HepG2 (cell line): Measurements from ENCODE around the gene TBC1D20. TPM values are rescaled to one million over a fixed set of nuclear protein-coding genes. Genes with fewer than 3 reads are reported as not detected.

Source experiments
- FOSL1 ChIP-seq: sonication (generic); formaldehyde crosslinking; IDR thresholded peaks from 2 replicates; pipeline ENCODE4 v1.9.0; 2021; ENCODE audit warnings: missing genetic modification reagents, borderline replicate concordance
- GABPB1 ChIP-seq: IDR thresholded peaks from 2 replicates; pipeline ENCODE4 v1.6.1; 2016; ENCODE audit warnings: mild to moderate bottlenecking, missing genetic modification reagents, moderate library complexity, missing compliant biosample characterization
- GATAD2A ChIP-seq: IDR thresholded peaks from 2 replicates; pipeline ENCODE4 v1.6.1; 2016
- HHEX ChIP-seq: IDR thresholded peaks from 2 replicates; pipeline ENCODE4 v1.6.1; 2016; ENCODE audit warnings: control low read depth
- HNRNPLL ChIP-seq: fragments of 200-400 bp; formaldehyde crosslinking; IDR thresholded peaks from 2 replicates; pipeline ENCODE4 v1.6.1; 2017; ENCODE audit warnings: mild to moderate bottlenecking, low read depth, low read length; ENCODE audit not compliant: poor library complexity, severe bottlenecking
- MEIS1 ChIP-seq: sonication (generic); formaldehyde crosslinking; IDR thresholded peaks from 2 replicates; pipeline ENCODE4 v1.9.0; 2021; ENCODE audit warnings: mild to moderate bottlenecking, missing genetic modification reagents, moderate library complexity, borderline replicate concordance
- MEIS2 ChIP-seq: sonication (generic); formaldehyde crosslinking; IDR thresholded peaks from 2 replicates; pipeline ENCODE4 v1.9.0; 2021; ENCODE audit warnings: mild to moderate bottlenecking, missing genetic modification reagents
- PRMT3 ChIP-seq: sonication (generic); formaldehyde crosslinking; IDR thresholded peaks from 2 replicates; pipeline ENCODE4 v1.8.1; 2022; ENCODE audit warnings: low read depth, mild to moderate bottlenecking, moderate library complexity, missing genetic modification reagents, borderline replicate concordance
- RORA ChIP-seq: sonication (generic); formaldehyde crosslinking; IDR thresholded peaks from 2 replicates; pipeline ENCODE4 v1.5.0; 2020; ENCODE audit warnings: mild to moderate bottlenecking, missing genetic modification reagents, moderate library complexity
- SNRNP70 ChIP-seq: fragments of 200-400 bp; formaldehyde crosslinking; IDR thresholded peaks from 2 replicates; pipeline ENCODE4 v1.6.1; 2017; ENCODE audit warnings: mild to moderate bottlenecking, low read depth, low read length, moderate library complexity
- TCF7L2 ChIP-seq: IDR thresholded peaks from 2 replicates; pipeline ENCODE4 v1.6.1; 2011; ENCODE audit warnings: mild to moderate bottlenecking, low read depth, low read length, moderate library complexity
- YY1 ChIP-seq: IDR thresholded peaks from 2 replicates; pipeline ENCODE4 v1.6.1; 2011; ENCODE audit warnings: low read length, low read depth, moderate library complexity, mild to moderate bottlenecking; ENCODE audit not compliant: insufficient read depth, insufficient replicate concordance
- ZMYM2 ChIP-seq: sonication (generic); formaldehyde crosslinking; IDR thresholded peaks from 2 replicates; pipeline ENCODE4 v1.8.0; 2022; ENCODE audit warnings: mild to moderate bottlenecking, missing genetic modification reagents
- ZNF263 ChIP-seq: sonication (generic); formaldehyde crosslinking; IDR thresholded peaks from 2 replicates; pipeline ENCODE4 v1.4.0; 2020; ENCODE audit warnings: missing genetic modification reagents
- polyA plus RNA-seq, 8 experiments: library from polyadenylated mRNA; depleted of rRNA in 3 of 8; stranded (reverse) in 7 of 8; unstranded in 1 of 8; fragments of >200 nt; fragmentation: Illumina TruSeq in 4 of 8; extraction: Trizol in 4 of 8; gene quantifications; 2 replicates each; pipeline versions ENCODE4 v1.2.1 to v1.2.3, GENCODE V29; 2011 to 2016; ENCODE audit warnings: low read depth in 4 of 8, missing spikeins in 1 of 8, mixed read lengths in 1 of 8; ENCODE audit not compliant: insufficient read depth in 1 of 8
- total RNA-seq, 5 experiments: library from RNA; depleted of rRNA; stranded (reverse); fragments of >200 nt; fragmentation: Illumina TruSeq; extraction: Trizol; gene quantifications; 2 replicates each; pipeline ENCODE4 v1.2.3, GENCODE V29; 2016; ENCODE audit warnings: low read depth in 1 of 5
- TF ChIP-seq, protein P1 (sequence below): sonication (generic); formaldehyde crosslinking; IDR thresholded peaks from 2 replicates; pipeline ENCODE4 v1.4.0; 2020; ENCODE audit warnings: mild to moderate bottlenecking, missing genetic modification reagents
- TF ChIP-seq, protein P2 (sequence below): sonication (generic); formaldehyde crosslinking; IDR thresholded peaks from 2 replicates; pipeline ENCODE4 v1.8.1; 2023; ENCODE audit warnings: missing genetic modification reagents, mild to moderate bottlenecking, borderline replicate concordance
- TF ChIP-seq, protein P3 (sequence below): sonication (generic); formaldehyde crosslinking; IDR thresholded peaks from 2 replicates; pipeline ENCODE4 v1.4.0; 2020; ENCODE audit warnings: missing genetic modification reagents, mild to moderate bottlenecking, borderline replicate concordance
- TF ChIP-seq, protein P4 (sequence below): sonication (generic); formaldehyde crosslinking; IDR thresholded peaks from 2 replicates; pipeline ENCODE4 v1.4.0; 2020; ENCODE audit warnings: missing genetic modification reagents
- TF ChIP-seq, protein P5 (sequence below): sonication (generic); formaldehyde crosslinking; IDR thresholded peaks from 2 replicates; pipeline ENCODE4 v1.4.0; 2020; ENCODE audit warnings: mild to moderate bottlenecking, missing genetic modification reagents, borderline replicate concordance

Gene TBC1D20
- total and polyA plus RNA-seq, 2 of the 13 experiments (the other 11 are each of a cell fraction or from before 2014, with no cell fraction given), result 36.6 to 47.1 TPM

DNA sequence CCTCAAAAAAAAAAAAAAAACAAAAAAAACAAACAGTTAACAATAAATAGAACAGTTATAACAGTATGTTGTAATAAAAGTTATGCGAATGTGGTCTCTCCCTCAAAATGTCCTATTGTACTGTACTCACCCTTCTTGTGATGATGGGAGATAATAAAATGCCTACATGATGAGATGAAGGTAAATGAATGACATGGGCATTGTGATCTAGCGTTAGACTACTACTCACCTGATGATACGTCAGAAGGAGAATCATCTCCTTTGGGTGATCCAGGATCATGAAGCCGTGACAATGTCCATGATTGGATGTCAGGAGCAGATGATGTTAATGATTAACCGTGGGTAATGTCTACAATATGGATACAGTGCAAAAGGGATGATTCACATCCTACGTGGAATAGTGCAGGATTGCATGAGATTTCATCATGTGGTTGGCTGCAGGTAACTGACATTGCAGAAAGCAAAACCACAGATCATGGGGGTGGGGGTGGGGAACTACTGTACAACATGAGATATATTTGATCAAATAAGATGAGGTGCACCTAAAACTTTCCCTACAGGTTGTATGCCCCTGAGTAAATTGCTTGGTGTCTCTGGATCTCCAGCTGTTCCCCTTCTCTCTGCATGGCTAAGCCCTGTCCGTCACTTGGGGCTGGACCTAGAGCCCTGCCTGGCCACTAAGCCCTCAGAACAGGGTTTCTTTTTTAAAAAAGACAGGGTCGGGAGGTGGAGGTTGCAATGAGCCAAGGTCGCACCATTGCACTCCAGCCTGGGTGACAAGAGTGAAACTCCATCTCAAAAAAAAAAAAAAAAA is 60.4 kb downstream of the TBC1D20 start (continued):
- TF ChIP-seq MEIS1 (CRISPR knock-in tag), result peak; percentile 92; the same call in 1 of the 2 replicates
- peak; percentile 76; the same call in 1 of the 2 replicates for TF ChIP-seq FOSL1 (CRISPR knock-in tag)
- peak; percentile 50; the same call in 1 of the 2 replicates for TF ChIP-seq ZNF263
- TF ChIP-seq, protein P1, sequence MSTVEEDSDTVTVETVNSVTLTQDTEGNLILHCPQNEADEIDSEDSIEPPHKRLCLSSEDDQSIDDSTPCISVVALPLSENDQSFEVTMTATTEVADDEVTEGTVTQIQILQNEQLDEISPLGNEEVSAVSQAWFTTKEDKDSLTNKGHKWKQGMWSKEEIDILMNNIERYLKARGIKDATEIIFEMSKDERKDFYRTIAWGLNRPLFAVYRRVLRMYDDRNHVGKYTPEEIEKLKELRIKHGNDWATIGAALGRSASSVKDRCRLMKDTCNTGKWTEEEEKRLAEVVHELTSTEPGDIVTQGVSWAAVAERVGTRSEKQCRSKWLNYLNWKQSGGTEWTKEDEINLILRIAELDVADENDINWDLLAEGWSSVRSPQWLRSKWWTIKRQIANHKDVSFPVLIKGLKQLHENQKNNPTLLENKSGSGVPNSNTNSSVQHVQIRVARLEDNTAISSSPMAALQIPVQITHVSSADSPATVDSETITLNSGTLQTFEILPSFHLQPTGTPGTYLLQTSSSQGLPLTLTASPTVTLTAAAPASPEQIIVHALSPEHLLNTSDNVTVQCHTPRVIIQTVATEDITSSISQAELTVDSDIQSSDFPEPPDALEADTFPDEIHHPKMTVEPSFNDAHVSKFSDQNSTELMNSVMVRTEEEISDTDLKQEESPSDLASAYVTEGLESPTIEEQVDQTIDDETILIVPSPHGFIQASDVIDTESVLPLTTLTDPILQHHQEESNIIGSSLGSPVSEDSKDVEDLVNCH, result no peak
- peak; percentile 41; the same call in 1 of the 2 replicates for TF ChIP-seq HHEX (CRISPR knock-in tag)
- no peak for TF ChIP-seq SNRNP70
- TF ChIP-seq GABPB1 (CRISPR knock-in tag), result peak; percentile 55; the same call in 1 of the 2 replicates
- TF ChIP-seq, protein P2, sequence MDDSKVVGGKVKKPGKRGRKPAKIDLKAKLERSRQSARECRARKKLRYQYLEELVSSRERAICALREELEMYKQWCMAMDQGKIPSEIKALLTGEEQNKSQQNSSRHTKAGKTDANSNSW (CRISPR knock-in tag), result no peak
- TF ChIP-seq RORA (CRISPR knock-in tag), result no peak
- TF ChIP-seq MEIS2 (CRISPR knock-in tag), result peak; percentile 61
- TF ChIP-seq ZMYM2 (CRISPR knock-in tag), result no peak
- TF ChIP-seq PRMT3, result no peak
- TF ChIP-seq, protein P3, sequence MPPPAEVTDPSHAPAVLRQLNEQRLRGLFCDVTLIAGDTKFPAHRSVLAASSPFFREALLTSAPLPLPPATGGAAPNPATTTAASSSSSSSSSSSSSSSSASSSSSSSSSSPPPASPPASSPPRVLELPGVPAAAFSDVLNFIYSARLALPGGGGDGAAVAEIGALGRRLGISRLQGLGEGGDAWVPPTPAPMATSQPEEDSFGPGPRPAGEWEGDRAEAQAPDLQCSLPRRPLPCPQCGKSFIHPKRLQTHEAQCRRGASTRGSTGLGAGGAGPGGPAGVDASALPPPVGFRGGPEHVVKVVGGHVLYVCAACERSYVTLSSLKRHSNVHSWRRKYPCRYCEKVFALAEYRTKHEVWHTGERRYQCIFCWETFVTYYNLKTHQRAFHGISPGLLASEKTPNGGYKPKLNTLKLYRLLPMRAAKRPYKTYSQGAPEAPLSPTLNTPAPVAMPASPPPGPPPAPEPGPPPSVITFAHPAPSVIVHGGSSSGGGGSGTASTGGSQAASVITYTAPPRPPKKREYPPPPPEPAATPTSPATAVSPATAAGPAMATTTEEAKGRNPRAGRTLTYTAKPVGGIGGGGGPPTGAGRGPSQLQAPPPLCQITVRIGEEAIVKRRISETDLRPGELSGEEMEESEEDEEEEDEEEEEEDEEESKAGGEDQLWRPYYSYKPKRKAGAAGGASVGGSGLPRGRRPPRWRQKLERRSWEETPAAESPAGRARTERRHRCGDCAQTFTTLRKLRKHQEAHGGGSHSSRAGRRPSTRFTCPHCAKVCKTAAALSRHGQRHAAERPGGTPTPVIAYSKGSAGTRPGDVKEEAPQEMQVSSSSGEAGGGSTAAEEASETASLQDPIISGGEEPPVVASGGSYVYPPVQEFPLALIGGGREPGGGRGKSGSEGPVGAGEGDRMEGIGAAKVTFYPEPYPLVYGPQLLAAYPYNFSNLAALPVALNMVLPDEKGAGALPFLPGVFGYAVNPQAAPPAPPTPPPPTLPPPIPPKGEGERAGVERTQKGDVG (CRISPR knock-in tag), result no peak
- peak; percentile 92 for TF ChIP-seq GATAD2A (CRISPR knock-in tag)
- TF ChIP-seq, protein P4, sequence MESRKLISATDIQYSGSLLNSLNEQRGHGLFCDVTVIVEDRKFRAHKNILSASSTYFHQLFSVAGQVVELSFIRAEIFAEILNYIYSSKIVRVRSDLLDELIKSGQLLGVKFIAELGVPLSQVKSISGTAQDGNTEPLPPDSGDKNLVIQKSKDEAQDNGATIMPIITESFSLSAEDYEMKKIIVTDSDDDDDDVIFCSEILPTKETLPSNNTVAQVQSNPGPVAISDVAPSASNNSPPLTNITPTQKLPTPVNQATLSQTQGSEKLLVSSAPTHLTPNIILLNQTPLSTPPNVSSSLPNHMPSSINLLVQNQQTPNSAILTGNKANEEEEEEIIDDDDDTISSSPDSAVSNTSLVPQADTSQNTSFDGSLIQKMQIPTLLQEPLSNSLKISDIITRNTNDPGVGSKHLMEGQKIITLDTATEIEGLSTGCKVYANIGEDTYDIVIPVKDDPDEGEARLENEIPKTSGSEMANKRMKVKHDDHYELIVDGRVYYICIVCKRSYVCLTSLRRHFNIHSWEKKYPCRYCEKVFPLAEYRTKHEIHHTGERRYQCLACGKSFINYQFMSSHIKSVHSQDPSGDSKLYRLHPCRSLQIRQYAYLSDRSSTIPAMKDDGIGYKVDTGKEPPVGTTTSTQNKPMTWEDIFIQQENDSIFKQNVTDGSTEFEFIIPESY (CRISPR knock-in tag), result 0 out of 2 replicates have a peak, but pooled peaks have one; percentile 56
- TF ChIP-seq, protein P5, sequence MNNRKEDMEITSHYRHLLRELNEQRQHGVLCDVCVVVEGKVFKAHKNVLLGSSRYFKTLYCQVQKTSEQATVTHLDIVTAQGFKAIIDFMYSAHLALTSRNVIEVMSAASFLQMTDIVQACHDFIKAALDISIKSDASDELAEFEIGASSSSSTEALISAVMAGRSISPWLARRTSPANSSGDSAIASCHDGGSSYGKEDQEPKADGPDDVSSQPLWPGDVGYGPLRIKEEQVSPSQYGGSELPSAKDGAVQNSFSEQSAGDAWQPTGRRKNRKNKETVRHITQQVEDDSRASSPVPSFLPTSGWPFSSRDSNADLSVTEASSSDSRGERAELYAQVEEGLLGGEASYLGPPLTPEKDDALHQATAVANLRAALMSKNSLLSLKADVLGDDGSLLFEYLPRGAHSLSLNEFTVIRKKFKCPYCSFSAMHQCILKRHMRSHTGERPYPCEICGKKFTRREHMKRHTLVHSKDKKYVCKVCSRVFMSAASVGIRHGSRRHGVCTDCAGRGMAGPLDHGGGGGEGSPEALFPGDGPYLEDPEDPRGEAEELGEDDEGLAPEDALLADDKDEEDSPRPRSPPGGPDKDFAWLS (CRISPR knock-in tag), result no peak
- TF ChIP-seq YY1, result no peak
- no peak for TF ChIP-seq TCF7L2
- TF ChIP-seq HNRNPLL, result no peak
